ENCODE measurements around the gene C3orf22. TPM values are rescaled to one million over a fixed set of nuclear protein-coding genes. Genes with fewer than 3 reads are reported as not detected.

The C3orf22 gene
- total and polyA plus RNA-seq, 9 of the 15 experiments (the other 6 are each of a cell fraction or from before 2014, with no cell fraction given) = not detected

DNA sequence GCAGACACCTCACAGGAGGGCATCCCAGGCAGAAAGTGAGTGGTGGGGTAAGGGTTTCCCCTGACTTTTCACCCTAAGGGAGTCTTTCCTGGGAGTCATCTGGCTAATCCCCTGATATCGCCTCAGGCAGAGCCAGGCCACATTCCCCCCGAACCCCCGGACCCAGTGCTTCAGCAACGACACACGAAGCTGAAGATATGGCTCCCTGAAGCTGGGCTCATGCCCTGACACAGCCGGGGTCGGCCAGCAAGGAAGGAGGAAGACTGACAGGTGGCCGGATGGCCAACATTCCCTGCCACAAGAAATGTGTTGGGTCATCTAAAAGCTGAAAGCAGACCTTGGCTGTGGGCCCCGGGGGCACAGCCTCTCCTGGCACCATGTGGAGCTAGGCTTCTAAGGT lies 20.4 kb downstream of the C3orf22 start (continued):
- TF ChIP-seq ILK (tag; IDR thresholded peaks at IDR 0.05; ENCODE audit: borderline replicate concordance, low read depth) (no peak), ZKSCAN3 (CRISPR knock-in tag; IDR thresholded peaks at IDR 0.05) (no peak)

DNA sequence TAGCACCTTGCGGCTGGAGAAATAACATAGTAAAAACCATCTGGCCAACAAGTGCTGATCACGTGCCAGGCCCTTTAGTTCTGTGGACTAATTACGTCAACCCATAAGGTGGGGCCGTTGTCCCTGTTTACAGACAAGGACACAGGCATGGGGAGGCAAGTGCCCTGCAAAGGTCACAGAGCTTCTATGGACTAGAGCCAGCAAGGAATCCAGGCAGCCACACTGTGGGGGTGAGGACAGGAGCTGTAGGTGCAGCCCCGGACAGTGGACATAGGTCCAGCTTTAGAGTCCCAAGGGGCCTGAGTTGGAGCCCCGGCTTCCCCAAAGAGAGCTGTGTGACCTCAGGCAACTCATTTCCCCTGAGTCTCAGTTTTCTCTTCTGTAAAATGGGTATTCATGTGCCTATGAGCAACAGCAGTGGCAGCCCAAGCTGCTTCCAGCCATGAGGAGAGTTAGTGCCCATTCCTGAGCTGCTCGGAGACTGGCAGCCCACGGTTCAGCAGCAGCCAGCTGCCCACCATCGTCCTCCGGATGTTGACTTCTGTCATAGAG lies 20.9 kb downstream of the C3orf22 start:
- Histone ChIP-seq H3K27ac (ENCODE audit: extremely low read depth, low read depth, low read length) (no peak overlapping the region), H3K27me3 (ENCODE audit: control insufficient read depth in 2 of 2, insufficient read depth in 2 of 2, low read length in 2 of 2) (peaks cover 0 to 6% of the 10 kb centered on the region in 2 experiments; a peak in 1 of 5 replicates), H2AFZ (ENCODE audit: low read depth, low read length) (no peak overlapping the region), H3K4me3 (no peak overlapping the region), H3K9me3 (replicated peaks; ENCODE audit: control insufficient read depth, insufficient read depth, low read depth, low read length) (peaks cover 2% of the 10 kb centered on the region), H3K36me3 (ENCODE audit: control insufficient read depth, insufficient read depth, low read length) (no peaks in the 10 kb centered on the region), H3K9ac (ENCODE audit: insufficient read depth in 1 of 2, low read depth in 2 of 2, low read length in 2 of 2) (no peak overlapping the region; a peak in 1 of 4 replicates), H3K4me2 (ENCODE audit: insufficient read depth, low read length) (no peak overlapping the region), H3K9me1 (ENCODE audit: control insufficient read depth, insufficient read depth, low read length) (no peaks in the 10 kb centered on the region), H4K20me1 (replicated peaks; ENCODE audit: control insufficient read depth, insufficient read depth, low read length) (no peaks in the 10 kb centered on the region), H3K79me2 (ENCODE audit: control insufficient read depth, insufficient read depth, low read length) (no peaks in the 10 kb centered on the region), H3K4me1 (replicated peaks in 1 of 2; ENCODE audit: control insufficient read depth in 2 of 2, insufficient read depth in 2 of 2, low read length in 2 of 2) (peaks cover 14 to 23% of the 10 kb centered on the region in 2 experiments)
- 43% methylated on average over 8 of the region's 10 CpGs for WGBS (ENCODE audit: insufficient coverage, low coverage, missing lambda C conversion rate)
- POLR2A ChIA-PET = interaction anchor here (0.5 to 0.6 kb wide), 3 partner anchors 9 to 103 kb away, joined by 3 to 4 read pairs (median 3); no protein-coding TSS in a partner anchor
- intact Hi-C loops (cut with micrococcal nuclease) = no loop called here
- FAIRE-seq = no peak
- CTCF ChIA-PET (ENCODE audit: low intra/inter-chr PET ratio) = no interaction called here
- DNase-seq (ENCODE audit: extremely low read depth in 1 of 4, low spot score in 3 of 4) = no peak
- in situ Hi-C loops (cut with MboI) = no loop called here
- peak; percentile 36 for ATAC-seq
- BruUV-seq (replicated peaks) = no TSS peak
- TF ChIP-seq POLR2G (IDR thresholded peaks at IDR 0.05; ENCODE audit: low read depth, low read length) (no peak), FOXM1 (IDR thresholded peaks at IDR 0.05; ENCODE audit: low read depth) (no peak), FOXM1 (CRISPR knock-in tag; IDR thresholded peaks at IDR 0.05; ENCODE audit: low read depth) (no peak), HDAC6 (IDR thresholded peaks at IDR 0.05; ENCODE audit: low read depth, low read length) (no peak), WHSC1 (IDR thresholded peaks at IDR 0.05; ENCODE audit: low read length) (no peak), SRF (CRISPR knock-in tag; IDR thresholded peaks at IDR 0.05) (no peak), BHLHE40 (IDR thresholded peaks at IDR 0.05; ENCODE audit: low read length) (peak; percentile 32; the same call in 1 of the 2 replicates), TEAD2 (tag; IDR thresholded peaks at IDR 0.05) (no peak), ZNF316 (IDR thresholded peaks at IDR 0.05) (no peak), BCL6 (CRISPR knock-in tag; IDR thresholded peaks at IDR 0.05) (no peak)
- TF ChIP-seq, protein P1, sequence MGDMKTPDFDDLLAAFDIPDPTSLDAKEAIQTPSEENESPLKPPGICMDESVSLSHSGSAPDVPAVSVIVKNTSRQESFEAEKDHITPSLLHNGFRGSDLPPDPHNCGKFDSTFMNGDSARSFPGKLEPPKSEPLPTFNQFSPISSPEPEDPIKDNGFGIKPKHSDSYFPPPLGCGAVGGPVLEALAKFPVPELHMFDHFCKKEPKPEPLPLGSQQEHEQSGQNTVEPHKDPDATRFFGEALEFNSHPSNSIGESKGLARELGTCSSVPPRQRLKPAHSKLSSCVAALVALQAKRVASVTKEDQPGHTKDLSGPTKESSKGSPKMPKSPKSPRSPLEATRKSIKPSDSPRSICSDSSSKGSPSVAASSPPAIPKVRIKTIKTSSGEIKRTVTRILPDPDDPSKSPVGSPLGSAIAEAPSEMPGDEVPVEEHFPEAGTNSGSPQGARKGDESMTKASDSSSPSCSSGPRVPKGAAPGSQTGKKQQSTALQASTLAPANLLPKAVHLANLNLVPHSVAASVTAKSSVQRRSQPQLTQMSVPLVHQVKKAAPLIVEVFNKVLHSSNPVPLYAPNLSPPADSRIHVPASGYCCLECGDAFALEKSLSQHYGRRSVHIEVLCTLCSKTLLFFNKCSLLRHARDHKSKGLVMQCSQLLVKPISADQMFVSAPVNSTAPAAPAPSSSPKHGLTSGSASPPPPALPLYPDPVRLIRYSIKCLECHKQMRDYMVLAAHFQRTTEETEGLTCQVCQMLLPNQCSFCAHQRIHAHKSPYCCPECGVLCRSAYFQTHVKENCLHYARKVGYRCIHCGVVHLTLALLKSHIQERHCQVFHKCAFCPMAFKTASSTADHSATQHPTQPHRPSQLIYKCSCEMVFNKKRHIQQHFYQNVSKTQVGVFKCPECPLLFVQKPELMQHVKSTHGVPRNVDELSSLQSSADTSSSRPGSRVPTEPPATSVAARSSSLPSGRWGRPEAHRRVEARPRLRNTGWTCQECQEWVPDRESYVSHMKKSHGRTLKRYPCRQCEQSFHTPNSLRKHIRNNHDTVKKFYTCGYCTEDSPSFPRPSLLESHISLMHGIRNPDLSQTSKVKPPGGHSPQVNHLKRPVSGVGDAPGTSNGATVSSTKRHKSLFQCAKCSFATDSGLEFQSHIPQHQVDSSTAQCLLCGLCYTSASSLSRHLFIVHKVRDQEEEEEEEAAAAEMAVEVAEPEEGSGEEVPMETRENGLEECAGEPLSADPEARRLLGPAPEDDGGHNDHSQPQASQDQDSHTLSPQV (IDR thresholded peaks at IDR 0.05) = no peak
- TF ChIP-seq, protein P2, sequence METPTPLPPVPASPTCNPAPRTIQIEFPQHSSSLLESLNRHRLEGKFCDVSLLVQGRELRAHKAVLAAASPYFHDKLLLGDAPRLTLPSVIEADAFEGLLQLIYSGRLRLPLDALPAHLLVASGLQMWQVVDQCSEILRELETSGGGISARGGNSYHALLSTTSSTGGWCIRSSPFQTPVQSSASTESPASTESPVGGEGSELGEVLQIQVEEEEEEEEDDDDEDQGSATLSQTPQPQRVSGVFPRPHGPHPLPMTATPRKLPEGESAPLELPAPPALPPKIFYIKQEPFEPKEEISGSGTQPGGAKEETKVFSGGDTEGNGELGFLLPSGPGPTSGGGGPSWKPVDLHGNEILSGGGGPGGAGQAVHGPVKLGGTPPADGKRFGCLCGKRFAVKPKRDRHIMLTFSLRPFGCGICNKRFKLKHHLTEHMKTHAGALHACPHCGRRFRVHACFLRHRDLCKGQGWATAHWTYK (CRISPR knock-in tag; IDR thresholded peaks at IDR 0.05) = no peak
- TF ChIP-seq, protein P3, sequence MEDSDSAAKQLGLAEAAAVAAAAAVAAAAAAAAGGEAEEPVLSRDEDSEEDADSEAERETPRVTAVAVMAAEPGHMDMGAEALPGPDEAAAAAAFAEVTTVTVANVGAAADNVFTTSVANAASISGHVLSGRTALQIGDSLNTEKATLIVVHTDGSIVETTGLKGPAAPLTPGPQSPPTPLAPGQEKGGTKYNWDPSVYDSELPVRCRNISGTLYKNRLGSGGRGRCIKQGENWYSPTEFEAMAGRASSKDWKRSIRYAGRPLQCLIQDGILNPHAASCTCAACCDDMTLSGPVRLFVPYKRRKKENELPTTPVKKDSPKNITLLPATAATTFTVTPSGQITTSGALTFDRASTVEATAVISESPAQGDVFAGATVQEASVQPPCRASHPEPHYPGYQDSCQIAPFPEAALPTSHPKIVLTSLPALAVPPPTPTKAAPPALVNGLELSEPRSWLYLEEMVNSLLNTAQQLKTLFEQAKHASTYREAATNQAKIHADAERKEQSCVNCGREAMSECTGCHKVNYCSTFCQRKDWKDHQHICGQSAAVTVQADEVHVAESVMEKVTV (CRISPR knock-in tag; IDR thresholded peaks at IDR 0.05) = no peak

All from K562 (cell line).